ENCODE measurements around the gene LMX1B.
"Not testable (repeated sequence)": the region's sequence is repeated elsewhere in the genome, so short reads cannot be mapped to it uniquely, and the experiment has no call there.

LMX1B gene

DNA sequence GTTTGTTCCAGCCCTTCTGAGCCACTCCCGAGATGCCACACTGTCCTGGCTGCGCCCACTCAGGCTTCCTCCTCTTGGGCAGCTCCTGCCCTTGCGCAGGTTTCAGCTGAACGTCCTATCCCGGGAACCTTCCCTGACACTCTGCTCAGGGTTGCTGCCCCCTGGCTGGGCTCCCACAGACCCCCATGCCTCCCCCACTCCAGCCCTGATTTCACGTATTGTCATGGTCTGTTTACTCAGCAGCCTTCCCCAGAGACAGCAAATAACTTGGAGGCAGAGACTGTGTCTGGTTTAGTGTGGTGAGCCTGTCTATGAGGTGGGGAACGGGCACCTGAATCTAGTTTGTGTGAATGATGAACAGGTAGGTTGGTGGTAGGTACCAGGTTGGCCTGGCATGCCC, 40.4 kb downstream of the LMX1B start:
- no peaks in the 10 kb centered on the region for H3K36me3 ChIP-seq (ENCODE audit: control insufficient read depth, low read length)
- no peaks in the 10 kb centered on the region for H3K9me3 ChIP-seq (ENCODE audit: control insufficient read depth, insufficient read depth, low read length)
- H3K27ac ChIP-seq (ENCODE audit: low read depth, low read length), result no peak overlapping the region
- no peaks in the 10 kb centered on the region for H3K4me1 ChIP-seq (ENCODE audit: control insufficient read depth, low read length)
- no peak overlapping the region for H3K4me3 ChIP-seq (ENCODE audit: low read length)
- no peaks in the 10 kb centered on the region for H3K79me2 ChIP-seq (ENCODE audit: control insufficient read depth, low read length)
- no peaks in the 10 kb centered on the region; the same call in 1 of the 2 replicates for H4K20me1 ChIP-seq (ENCODE audit: control insufficient read depth, insufficient read depth, low read depth, low read length)
- H3K27me3 ChIP-seq (ENCODE audit: control insufficient read depth, low read length), result peaks cover 33% of the 10 kb centered on the region
- TF ChIP-seq, protein P1, sequence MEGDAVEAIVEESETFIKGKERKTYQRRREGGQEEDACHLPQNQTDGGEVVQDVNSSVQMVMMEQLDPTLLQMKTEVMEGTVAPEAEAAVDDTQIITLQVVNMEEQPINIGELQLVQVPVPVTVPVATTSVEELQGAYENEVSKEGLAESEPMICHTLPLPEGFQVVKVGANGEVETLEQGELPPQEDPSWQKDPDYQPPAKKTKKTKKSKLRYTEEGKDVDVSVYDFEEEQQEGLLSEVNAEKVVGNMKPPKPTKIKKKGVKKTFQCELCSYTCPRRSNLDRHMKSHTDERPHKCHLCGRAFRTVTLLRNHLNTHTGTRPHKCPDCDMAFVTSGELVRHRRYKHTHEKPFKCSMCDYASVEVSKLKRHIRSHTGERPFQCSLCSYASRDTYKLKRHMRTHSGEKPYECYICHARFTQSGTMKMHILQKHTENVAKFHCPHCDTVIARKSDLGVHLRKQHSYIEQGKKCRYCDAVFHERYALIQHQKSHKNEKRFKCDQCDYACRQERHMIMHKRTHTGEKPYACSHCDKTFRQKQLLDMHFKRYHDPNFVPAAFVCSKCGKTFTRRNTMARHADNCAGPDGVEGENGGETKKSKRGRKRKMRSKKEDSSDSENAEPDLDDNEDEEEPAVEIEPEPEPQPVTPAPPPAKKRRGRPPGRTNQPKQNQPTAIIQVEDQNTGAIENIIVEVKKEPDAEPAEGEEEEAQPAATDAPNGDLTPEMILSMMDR (IDR thresholded peaks at IDR 0.05; ENCODE audit: low read depth, low read length, poor library complexity, severe bottlenecking), result no peak
- TF ChIP-seq EZH2phosphoT487 (IDR thresholded peaks at IDR 0.05; ENCODE audit: borderline replicate concordance, low read length), result no peak
- H3K4me2 ChIP-seq (ENCODE audit: low read length), result no peak overlapping the region
- no peaks in the 10 kb centered on the region for H3K9me2 ChIP-seq (replicated peaks; ENCODE audit: control insufficient read depth, low read length)
- H3F3A ChIP-seq (ENCODE audit: control insufficient read depth, insufficient read depth), result no peaks in the 10 kb centered on the region

DNA sequence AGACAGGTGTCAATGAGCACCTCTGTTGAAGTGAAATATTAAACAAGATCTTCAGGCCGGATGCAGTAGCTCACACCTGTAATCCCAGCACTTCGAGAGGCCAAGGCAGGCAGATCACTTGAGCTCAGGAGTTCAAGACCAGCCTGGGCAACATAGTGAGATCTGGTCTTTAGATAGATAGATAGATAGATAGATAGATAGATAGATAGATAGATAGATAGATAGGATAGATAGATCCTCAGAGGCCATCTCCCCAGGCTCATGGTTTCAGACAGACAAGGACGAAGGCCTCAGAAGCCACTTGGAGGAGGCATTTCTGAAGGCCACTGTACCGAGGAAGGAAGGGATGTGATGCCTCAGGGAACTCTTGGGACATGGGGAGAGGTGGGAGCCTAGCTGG, 42.5 kb downstream of the LMX1B start:
- peaks cover 18% of the 10 kb centered on the region for H3K27me3 ChIP-seq (ENCODE audit: control insufficient read depth, low read length)
- H3F3A ChIP-seq (ENCODE audit: control insufficient read depth, insufficient read depth); H3K79me2 ChIP-seq (ENCODE audit: control insufficient read depth, low read length); H3K4me1 ChIP-seq (ENCODE audit: control insufficient read depth, low read length); H4K20me1 ChIP-seq (ENCODE audit: control insufficient read depth, insufficient read depth, low read depth, low read length); H3K9me3 ChIP-seq (ENCODE audit: control insufficient read depth, insufficient read depth, low read length); H3K4me3 ChIP-seq (ENCODE audit: low read length); H3K27ac ChIP-seq (ENCODE audit: low read depth, low read length); H3K36me3 ChIP-seq (ENCODE audit: control insufficient read depth, low read length); H3K4me2 ChIP-seq (ENCODE audit: low read length); H3K9me2 ChIP-seq (replicated peaks; ENCODE audit: control insufficient read depth, low read length): not testable (repeated sequence)

DNA sequence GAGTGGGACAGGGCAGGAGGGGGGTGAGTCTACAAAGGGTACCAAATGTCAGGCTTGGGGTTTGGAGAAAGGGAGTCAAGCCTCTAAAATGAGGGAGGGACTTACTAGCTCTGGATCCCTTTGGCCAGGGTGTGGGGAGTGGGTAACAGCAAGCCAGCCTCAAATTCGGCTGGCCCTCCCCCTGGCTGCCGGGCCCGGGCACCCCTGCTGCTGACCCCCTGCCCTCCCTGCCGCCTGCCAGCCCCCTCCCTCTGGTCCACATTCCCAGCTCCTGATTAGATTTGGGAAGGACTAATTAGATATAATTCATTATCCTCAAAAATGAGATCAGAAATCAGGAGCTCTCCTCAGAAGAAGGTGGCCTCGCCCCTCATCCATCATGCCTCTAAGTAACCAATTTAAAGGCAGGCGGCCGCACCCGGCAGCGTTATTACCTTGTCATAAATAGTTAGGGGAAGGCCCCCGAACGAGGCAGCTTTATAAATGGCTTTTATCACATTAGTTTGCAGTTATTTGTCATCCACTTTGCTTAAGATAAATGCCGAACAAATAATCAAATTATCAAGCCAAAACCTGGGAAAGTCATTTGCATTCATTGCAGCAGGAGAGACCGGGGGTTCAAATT, 44.6 kb downstream of the LMX1B start:
- no peak overlapping the region for H3K4me3 ChIP-seq (ENCODE audit: low read length)
- H3K9me3 ChIP-seq (ENCODE audit: control insufficient read depth, insufficient read depth, low read length), result no peaks in the 10 kb centered on the region
- H3K4me2 ChIP-seq (ENCODE audit: low read length), result no peak overlapping the region
- H3K4me1 ChIP-seq (ENCODE audit: control insufficient read depth, low read length), result no peaks in the 10 kb centered on the region
- no peak overlapping the region for H3K27ac ChIP-seq (ENCODE audit: low read depth, low read length)
- H3K36me3 ChIP-seq (ENCODE audit: control insufficient read depth, low read length), result no peaks in the 10 kb centered on the region
- H3K79me2 ChIP-seq (ENCODE audit: control insufficient read depth, low read length), result no peaks in the 10 kb centered on the region
- no peaks in the 10 kb centered on the region for H4K20me1 ChIP-seq (ENCODE audit: control insufficient read depth, insufficient read depth, low read depth, low read length)
- TF ChIP-seq, protein P1 (IDR thresholded peaks at IDR 0.05; ENCODE audit: low read depth, low read length, poor library complexity, severe bottlenecking), result no peak
- TF ChIP-seq EZH2phosphoT487 (IDR thresholded peaks at IDR 0.05; ENCODE audit: borderline replicate concordance, low read length), result no peak
- no peaks in the 10 kb centered on the region for H3F3A ChIP-seq (ENCODE audit: control insufficient read depth, insufficient read depth)
- peaks cover 4% of the 10 kb centered on the region; the same call in 1 of the 2 replicates for H3K27me3 ChIP-seq (ENCODE audit: control insufficient read depth, low read length)
- H3K9me2 ChIP-seq (replicated peaks; ENCODE audit: control insufficient read depth, low read length), result no peaks in the 10 kb centered on the region

DNA sequence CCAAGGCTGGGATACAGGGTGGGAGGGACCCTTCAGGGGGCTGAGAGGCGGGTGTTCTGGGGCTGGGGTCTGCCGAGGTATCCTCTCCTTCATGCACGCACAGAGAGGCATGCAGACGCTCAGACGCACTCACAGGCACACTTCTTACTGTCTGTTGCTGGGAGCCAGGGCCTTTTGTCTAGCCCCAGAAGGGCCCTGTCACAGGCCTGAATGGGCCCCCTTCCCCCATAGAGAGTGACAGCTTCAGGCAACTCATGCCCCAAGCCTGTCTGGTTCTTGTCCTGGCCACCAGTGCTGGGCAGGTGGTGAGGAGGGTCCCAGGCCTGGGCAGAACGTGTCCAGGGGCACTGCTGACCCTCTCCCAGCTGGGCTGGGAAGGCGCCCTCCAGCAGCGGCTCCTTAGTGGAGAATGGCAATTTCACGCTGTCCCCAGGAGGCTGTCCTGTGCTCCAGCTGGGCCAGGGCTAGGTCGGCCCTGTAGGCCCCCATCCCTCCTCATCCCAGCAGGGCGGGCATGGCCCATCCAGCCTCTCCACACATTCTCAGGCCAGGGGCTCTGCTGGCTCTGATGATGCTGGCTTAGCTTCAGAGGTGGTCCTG, 45.3 kb downstream of the LMX1B start:
- Histone ChIP-seq H3K9me3 (ENCODE audit: control insufficient read depth, insufficient read depth, low read length) (no peaks in the 10 kb centered on the region), H3K79me2 (ENCODE audit: control insufficient read depth, low read length) (no peaks in the 10 kb centered on the region), H3K4me1 (ENCODE audit: control insufficient read depth, low read length) (no peaks in the 10 kb centered on the region), H4K20me1 (ENCODE audit: control insufficient read depth, insufficient read depth, low read depth, low read length) (no peaks in the 10 kb centered on the region), H3K4me3 (ENCODE audit: low read length) (no peak overlapping the region), H3K4me2 (ENCODE audit: low read length) (no peak overlapping the region), H3K27ac (ENCODE audit: low read depth, low read length) (no peak overlapping the region), H3K36me3 (ENCODE audit: control insufficient read depth, low read length) (no peaks in the 10 kb centered on the region), H3F3A (ENCODE audit: control insufficient read depth, insufficient read depth) (no peaks in the 10 kb centered on the region), H3K9me2 (replicated peaks; ENCODE audit: control insufficient read depth, low read length) (no peaks in the 10 kb centered on the region), H3K27me3 (ENCODE audit: control insufficient read depth, low read length) (peaks cover 4% of the 10 kb centered on the region; the same call in 1 of the 2 replicates)
- TF ChIP-seq EZH2phosphoT487 (IDR thresholded peaks at IDR 0.05; ENCODE audit: borderline replicate concordance, low read length), result no peak
- TF ChIP-seq, protein P1 (IDR thresholded peaks at IDR 0.05; ENCODE audit: low read depth, low read length, poor library complexity, severe bottlenecking), result no peak
